ENCODE data around the gene BLNK. TPM values are rescaled to one million over a fixed set of nuclear protein-coding genes. Genes with fewer than 3 reads are reported as not detected.
"Not testable (repeated sequence)": the region's sequence is repeated elsewhere in the genome, so short reads cannot be mapped to it uniquely, and the experiment has no call there.

Gene BLNK
- total RNA-seq, 4 donors from 2014 or later, result 28.2 to 50.5 (median 35.9) TPM

- H3K9me3 ChIP-seq, result no peaks in the 10 kb centered on the region
- H3K27me3 ChIP-seq, result peaks cover 0 to 6% (median 0%) of the 10 kb centered on the region in 4 donors
- H3K36me3 ChIP-seq, result no peaks in the 10 kb centered on the region
- no peak overlapping the region for H3K4me3 ChIP-seq
- intact Hi-C loops (cut with DNase I), result no loop called here
- DNase-seq, result no peak
- peaks cover 0 to 19% (median 4%) of the 10 kb centered on the region in 3 donors for H3K4me1 ChIP-seq
- TF ChIP-seq CTCF (IDR thresholded peaks at IDR 0.05) (no peak), POLR2A (IDR thresholded peaks at IDR 0.05) (no peak)
- WGBS, 2 donors, result 51 to 60% methylated on average over 3 of the region's 3 CpGs
- no peak overlapping the region for H3K27ac ChIP-seq
These were observed 39.9 kb upstream of the BLNK start for GRCh38 chr10:96311180-96311715.

GRCh38 chr10:96310321-96310669, 38.9 kb upstream of the BLNK start:
- H3K4me3 ChIP-seq, result no peak overlapping the region
- no peaks in the 10 kb centered on the region for H3K36me3 ChIP-seq
- no peak overlapping the region for H3K27ac ChIP-seq
- WGBS, 2 donors, result 32 to 67% methylated on average over 1 of the region's 1 CpG
- intact Hi-C loops (cut with DNase I), result no loop called here
- TF ChIP-seq POLR2A (IDR thresholded peaks at IDR 0.05) (no peak), CTCF (IDR thresholded peaks at IDR 0.05) (no peak)
- H3K9me3 ChIP-seq, result no peaks in the 10 kb centered on the region
- H3K4me1 ChIP-seq, result peaks cover 0 to 19% (median 4%) of the 10 kb centered on the region in 3 donors
- DNase-seq, result no peak
- peaks cover 0 to 8% (median 0%) of the 10 kb centered on the region in 4 donors for H3K27me3 ChIP-seq

GRCh38 chr10:96309628-96310320, 38.4 kb upstream of the BLNK start:
- Histone ChIP-seq H3K27ac (no peak overlapping the region), H3K27me3 (peaks cover 0 to 8% (median 0%) of the 10 kb centered on the region in 4 donors), H3K9me3 (no peaks in the 10 kb centered on the region), H3K4me3 (no peak overlapping the region), H3K4me1 (peaks cover 0 to 19% (median 4%) of the 10 kb centered on the region in 3 donors), H3K36me3 (no peaks in the 10 kb centered on the region)
- TF ChIP-seq CTCF (IDR thresholded peaks at IDR 0.05), result no peak
- TF ChIP-seq POLR2A (IDR thresholded peaks at IDR 0.05), result no peak
- 46 to 59% methylated on average over 3 of the region's 3 CpGs for WGBS, 2 donors
- DNase-seq, result no peak
- intact Hi-C loops (cut with DNase I), result no loop called here

DNA sequence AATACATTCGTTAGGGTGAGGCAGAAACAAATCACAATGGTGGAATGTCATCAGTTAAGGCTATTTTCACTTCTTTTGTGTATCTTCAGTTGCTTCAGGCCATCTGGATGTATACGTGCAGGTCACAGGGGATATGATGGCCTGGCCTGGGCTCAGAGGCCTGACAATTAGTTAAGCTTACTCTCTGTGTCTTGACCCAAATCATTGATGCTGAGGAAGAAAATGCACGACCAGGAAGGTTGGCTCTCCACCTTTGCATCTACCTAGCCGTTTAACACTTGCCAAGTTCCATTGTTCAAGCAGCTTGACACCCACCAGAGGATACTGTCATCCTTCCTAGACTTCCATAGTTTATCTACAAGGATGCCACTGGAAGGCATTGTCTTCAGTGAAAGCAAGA, 37.5 kb upstream of the BLNK start:
- intact Hi-C loops (cut with DNase I); H3K36me3 ChIP-seq; DNase-seq; H3K27me3 ChIP-seq; H3K9me3 ChIP-seq; H3K27ac ChIP-seq; H3K4me3 ChIP-seq: not testable (repeated sequence)
- peaks cover 0 to 19% (median 4%) of the 10 kb centered on the region in 3 donors for H3K4me1 ChIP-seq
- WGBS, 2 donors, result 46 to 62% methylated on average over 2 to 4 of the region's 4 CpGs

DNA sequence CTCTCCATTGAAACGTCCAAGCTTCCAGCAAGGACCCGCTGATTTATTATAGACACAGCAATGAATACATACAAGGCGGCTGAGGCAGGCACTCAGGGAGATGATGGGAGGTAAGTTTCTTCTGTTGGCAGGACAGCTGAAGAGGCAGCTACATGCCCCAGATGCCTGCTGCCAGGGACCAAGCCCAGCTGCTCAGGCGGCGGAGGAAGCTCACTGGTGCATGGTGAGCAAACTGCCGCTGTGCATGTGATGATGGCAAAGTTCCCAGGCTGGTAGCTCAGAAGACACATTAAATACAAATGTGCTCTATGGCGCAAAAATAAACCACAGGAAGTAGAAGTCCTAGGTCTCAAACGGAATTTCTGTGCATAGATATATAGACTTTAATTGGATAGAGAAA, 35.1 kb upstream of the BLNK start:
- intact Hi-C loops (cut with DNase I), result no loop called here
- peaks cover 0 to 19% (median 4%) of the 10 kb centered on the region in 3 donors for H3K4me1 ChIP-seq
- 13 to 26% methylated on average over 8 of the region's 8 CpGs for WGBS, 2 donors
- no peak overlapping the region for H3K27ac ChIP-seq
- H3K4me3 ChIP-seq, result no peak overlapping the region
- no peak for DNase-seq
- TF ChIP-seq CTCF (IDR thresholded peaks at IDR 0.05) (no peak), POLR2A (IDR thresholded peaks at IDR 0.05) (no peak)
- peaks cover 0 to 24% (median 0%) of the 10 kb centered on the region in 4 donors for H3K27me3 ChIP-seq
- no peaks in the 10 kb centered on the region for H3K36me3 ChIP-seq
- no peaks in the 10 kb centered on the region for H3K9me3 ChIP-seq

Measured in esophagus squamous epithelium (tissue), 5 donors.